ENCODE measurements around the gene ALAS1.

ALAS1 gene

GRCh38 chr3:52171514-52172261 lies 26.3 kb upstream of the ALAS1 start:
- H3K4me3 ChIP-seq (ENCODE audit: low read length), result no peak overlapping the region
- H3K27me3 ChIP-seq (ENCODE audit: low read depth, low read length), result no peaks in the 10 kb centered on the region
- no peaks in the 10 kb centered on the region for H3K9me3 ChIP-seq (ENCODE audit: insufficient read depth, low read length)
- H4K20me1 ChIP-seq (ENCODE audit: insufficient read depth, low read length), result no peaks in the 10 kb centered on the region
- no peaks in the 10 kb centered on the region for H3K36me3 ChIP-seq (replicated peaks; ENCODE audit: low read depth, low read length)
- H3K79me2 ChIP-seq (ENCODE audit: low read length), result no peaks in the 10 kb centered on the region
- no peak overlapping the region for H3K9ac ChIP-seq (ENCODE audit: low read length)
- no peak overlapping the region for H3K27ac ChIP-seq (ENCODE audit: low read length)
- H3K4me1 ChIP-seq (ENCODE audit: low read length), result no peaks in the 10 kb centered on the region
- TF ChIP-seq EZH2phosphoT487 (IDR thresholded peaks at IDR 0.05; ENCODE audit: low read depth), result no peak
- TF ChIP-seq, protein P1, sequence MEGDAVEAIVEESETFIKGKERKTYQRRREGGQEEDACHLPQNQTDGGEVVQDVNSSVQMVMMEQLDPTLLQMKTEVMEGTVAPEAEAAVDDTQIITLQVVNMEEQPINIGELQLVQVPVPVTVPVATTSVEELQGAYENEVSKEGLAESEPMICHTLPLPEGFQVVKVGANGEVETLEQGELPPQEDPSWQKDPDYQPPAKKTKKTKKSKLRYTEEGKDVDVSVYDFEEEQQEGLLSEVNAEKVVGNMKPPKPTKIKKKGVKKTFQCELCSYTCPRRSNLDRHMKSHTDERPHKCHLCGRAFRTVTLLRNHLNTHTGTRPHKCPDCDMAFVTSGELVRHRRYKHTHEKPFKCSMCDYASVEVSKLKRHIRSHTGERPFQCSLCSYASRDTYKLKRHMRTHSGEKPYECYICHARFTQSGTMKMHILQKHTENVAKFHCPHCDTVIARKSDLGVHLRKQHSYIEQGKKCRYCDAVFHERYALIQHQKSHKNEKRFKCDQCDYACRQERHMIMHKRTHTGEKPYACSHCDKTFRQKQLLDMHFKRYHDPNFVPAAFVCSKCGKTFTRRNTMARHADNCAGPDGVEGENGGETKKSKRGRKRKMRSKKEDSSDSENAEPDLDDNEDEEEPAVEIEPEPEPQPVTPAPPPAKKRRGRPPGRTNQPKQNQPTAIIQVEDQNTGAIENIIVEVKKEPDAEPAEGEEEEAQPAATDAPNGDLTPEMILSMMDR (IDR thresholded peaks at IDR 0.05; ENCODE audit: low read depth, low read length), result no peak
- H3K4me2 ChIP-seq (ENCODE audit: low read length), result no peak overlapping the region
- H2AFZ ChIP-seq (ENCODE audit: low read depth, low read length), result no peak overlapping the region

DNA sequence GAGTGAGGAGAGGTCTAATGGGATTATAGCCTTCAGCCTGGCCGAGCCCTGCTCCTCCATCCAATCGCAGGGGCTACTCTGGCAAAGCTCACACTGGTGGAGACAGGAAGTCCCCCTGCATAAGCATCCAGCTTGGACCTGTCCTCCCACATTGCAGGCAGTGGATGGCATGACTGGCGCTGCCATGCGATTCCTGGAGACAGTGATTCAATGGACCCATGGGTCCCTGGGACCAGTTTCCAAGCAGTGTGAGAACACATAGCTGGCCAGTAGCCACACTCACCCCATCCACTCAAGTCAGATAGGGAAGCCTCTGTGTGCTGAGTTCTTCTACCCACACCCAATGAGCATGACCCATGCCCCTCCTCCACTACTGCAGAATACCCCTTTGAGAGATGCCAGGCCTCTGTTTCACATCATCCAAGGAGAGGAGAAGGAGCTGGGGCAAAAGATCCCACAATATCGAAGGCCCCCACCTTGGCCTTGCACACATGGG lies 25.6 kb upstream of the ALAS1 start:
- H3K27me3 ChIP-seq (ENCODE audit: low read depth, low read length), result no peaks in the 10 kb centered on the region
- H3K4me3 ChIP-seq (ENCODE audit: low read length), result no peak overlapping the region
- no peaks in the 10 kb centered on the region for H3K9me3 ChIP-seq (ENCODE audit: insufficient read depth, low read length)
- no peaks in the 10 kb centered on the region for H3K36me3 ChIP-seq (replicated peaks; ENCODE audit: low read depth, low read length)
- H3K27ac ChIP-seq (ENCODE audit: low read length), result no peak overlapping the region
- no peaks in the 10 kb centered on the region for H3K4me1 ChIP-seq (ENCODE audit: low read length)
- H3K4me2 ChIP-seq (ENCODE audit: low read length), result no peak overlapping the region
- no peak overlapping the region for H3K9ac ChIP-seq (ENCODE audit: low read length)
- H3K79me2 ChIP-seq (ENCODE audit: low read length), result no peaks in the 10 kb centered on the region
- no peaks in the 10 kb centered on the region for H4K20me1 ChIP-seq (ENCODE audit: insufficient read depth, low read length)
- TF ChIP-seq, protein P1 (IDR thresholded peaks at IDR 0.05; ENCODE audit: low read depth, low read length), result no peak
- TF ChIP-seq EZH2phosphoT487 (IDR thresholded peaks at IDR 0.05; ENCODE audit: low read depth), result no peak
- no peak overlapping the region for H2AFZ ChIP-seq (ENCODE audit: low read depth, low read length)

GRCh38 chr3:52173101-52173500 lies 24.9 kb upstream of the ALAS1 start:
- Histone ChIP-seq H3K36me3 (replicated peaks; ENCODE audit: low read depth, low read length) (no peaks in the 10 kb centered on the region), H3K79me2 (ENCODE audit: low read length) (no peaks in the 10 kb centered on the region), H3K4me3 (ENCODE audit: low read length) (no peak overlapping the region), H3K27me3 (ENCODE audit: low read depth, low read length) (no peaks in the 10 kb centered on the region), H3K4me2 (ENCODE audit: low read length) (no peak overlapping the region), H3K9ac (ENCODE audit: low read length) (no peak overlapping the region), H3K4me1 (ENCODE audit: low read length) (no peaks in the 10 kb centered on the region), H3K9me3 (ENCODE audit: insufficient read depth, low read length) (no peaks in the 10 kb centered on the region), H3K27ac (ENCODE audit: low read length) (no peak overlapping the region), H4K20me1 (ENCODE audit: insufficient read depth, low read length) (no peaks in the 10 kb centered on the region), H2AFZ (ENCODE audit: low read depth, low read length) (no peak overlapping the region)
- TF ChIP-seq, protein P1 (IDR thresholded peaks at IDR 0.05; ENCODE audit: low read depth, low read length), result no peak
- no peak for TF ChIP-seq EZH2phosphoT487 (IDR thresholded peaks at IDR 0.05; ENCODE audit: low read depth)

DNA sequence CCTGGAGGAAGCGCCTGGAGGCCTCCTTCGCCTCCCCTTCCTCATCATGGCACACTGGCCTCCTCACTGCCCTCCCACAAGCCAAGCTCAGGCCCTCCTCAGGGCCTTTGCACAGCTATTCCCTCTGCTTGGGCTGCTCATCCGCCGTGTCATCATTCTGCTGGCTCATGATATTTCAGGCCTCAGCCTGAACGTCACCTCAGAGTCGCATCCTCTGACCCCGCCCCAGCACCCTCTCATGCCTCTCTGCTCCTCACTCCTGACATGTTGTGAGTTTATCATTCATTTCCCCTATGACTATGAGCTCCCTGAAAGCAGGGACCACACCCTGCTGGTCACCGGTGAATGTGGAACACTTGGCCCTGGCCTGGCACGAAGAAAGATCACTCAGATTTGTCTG lies 23.1 kb upstream of the ALAS1 start:
- Histone ChIP-seq H3K36me3 (replicated peaks; ENCODE audit: low read depth, low read length) (no peaks in the 10 kb centered on the region), H3K27me3 (ENCODE audit: low read depth, low read length) (0 out of 2 replicates have a peak, but pooled peaks cover 9% of the 10 kb centered on the region), H3K4me3 (ENCODE audit: low read length) (no peak overlapping the region), H3K4me1 (ENCODE audit: low read length) (no peaks in the 10 kb centered on the region), H3K79me2 (ENCODE audit: low read length) (no peaks in the 10 kb centered on the region), H4K20me1 (ENCODE audit: insufficient read depth, low read length) (no peaks in the 10 kb centered on the region), H3K9me3 (ENCODE audit: insufficient read depth, low read length) (no peaks in the 10 kb centered on the region), H3K27ac (ENCODE audit: low read length) (no peak overlapping the region), H3K9ac (ENCODE audit: low read length) (no peak overlapping the region), H3K4me2 (ENCODE audit: low read length) (no peak overlapping the region), H2AFZ (ENCODE audit: low read depth, low read length) (no peak overlapping the region)
- TF ChIP-seq, protein P1 (IDR thresholded peaks at IDR 0.05; ENCODE audit: low read depth, low read length), result no peak
- TF ChIP-seq EZH2phosphoT487 (IDR thresholded peaks at IDR 0.05; ENCODE audit: low read depth), result no peak
